HepG2 (cell line): Measurements from ENCODE around the gene SMAD1. TPM values are rescaled to one million over a fixed set of nuclear protein-coding genes. Genes with fewer than 3 reads are reported as not detected.

Source experiments
- BCLAF1 ChIP-seq: fragments of 450-650 bp; IDR thresholded peaks from 2 replicates; pipeline ENCODE4 v1.6.1; 2017; ENCODE audit warnings: mild to moderate bottlenecking
- CEBPZ ChIP-seq: IDR thresholded peaks from 2 replicates; pipeline ENCODE4 v1.6.1; 2012; ENCODE audit warnings: low read length, improper control_type of control experiment
- MAFK ChIP-seq, 2 experiments: IDR thresholded peaks in 1 of 2; conservative IDR thresholded peaks in 1 of 2; 2 replicates each; pipeline ENCODE4 v1.6.1; 2011; ENCODE audit warnings: improper control_type of control experiment in 2 of 2, low read length in 2 of 2
- PHF20 ChIP-seq: sonication (generic); formaldehyde crosslinking; IDR thresholded peaks from 2 replicates; pipeline ENCODE4 v1.5.0; 2020; ENCODE audit warnings: mild to moderate bottlenecking, missing genetic modification reagents
- POLR2AphosphoS5 ChIP-seq: IDR thresholded peaks from 2 replicates; pipeline ENCODE4 v1.6.1; 2012; ENCODE audit warnings: low read depth, low read length
- STAT5B ChIP-seq: sonication (generic); formaldehyde crosslinking; IDR thresholded peaks from 2 replicates; pipeline ENCODE4 v1.4.0; 2020; ENCODE audit warnings: missing genetic modification reagents
- ZFP37 ChIP-seq: sonication (generic); formaldehyde crosslinking; IDR thresholded peaks from 2 replicates; pipeline ENCODE4 v1.4.0; 2020; ENCODE audit warnings: missing genetic modification reagents, borderline replicate concordance
- ZNF550 ChIP-seq: sonication (generic); formaldehyde crosslinking; IDR thresholded peaks from 2 replicates; pipeline ENCODE4 v1.4.0; 2020; ENCODE audit warnings: mild to moderate bottlenecking, missing genetic modification reagents, borderline replicate concordance
- polyA plus RNA-seq, 8 experiments: library from polyadenylated mRNA; depleted of rRNA in 3 of 8; stranded (reverse) in 7 of 8; unstranded in 1 of 8; fragments of >200 nt; fragmentation: Illumina TruSeq in 4 of 8; extraction: Trizol in 4 of 8; gene quantifications; 2 replicates each; pipeline versions ENCODE4 v1.2.1 to v1.2.3, GENCODE V29; 2011 to 2016; ENCODE audit warnings: low read depth in 4 of 8, missing spikeins in 1 of 8, mixed read lengths in 1 of 8; ENCODE audit not compliant: insufficient read depth in 1 of 8
- total RNA-seq, 5 experiments: library from RNA; depleted of rRNA; stranded (reverse); fragments of >200 nt; fragmentation: Illumina TruSeq; extraction: Trizol; gene quantifications; 2 replicates each; pipeline ENCODE4 v1.2.3, GENCODE V29; 2016; ENCODE audit warnings: low read depth in 1 of 5

Gene SMAD1
- total and polyA plus RNA-seq, 2 of the 13 experiments (the other 11 are each of a cell fraction or from before 2014, with no cell fraction given) = 12.7 to 16.6 TPM

- TF ChIP-seq CEBPZ = no peak
- TF ChIP-seq ZNF550 (CRISPR knock-in tag) = no peak
- TF ChIP-seq MAFK (conservative IDR thresholded peaks at IDR 0.05 in 1 of 2, IDR thresholded peaks at IDR 0.05 in 1 of 2; ENCODE audit: low read length in 2 of 2) = 0 out of 4 replicates have a peak, but pooled peaks of 1 of the 2 experiments have one; percentile 14
- TF ChIP-seq BCLAF1 = no peak
- no peak for TF ChIP-seq ZFP37 (CRISPR knock-in tag)
- TF ChIP-seq POLR2AphosphoS5 = 0 out of 2 replicates have a peak, but pooled peaks have one; percentile 28
- peak; percentile 34; the same call in 1 of the 2 replicates for TF ChIP-seq PHF20 (CRISPR knock-in tag)
- no peak for TF ChIP-seq STAT5B (CRISPR knock-in tag)
Measured at GRCh38 chr4:145481164-145481941, at the start of gene SMAD1 (continued).
